ENCODE results near the gene PEX13. TPM values are rescaled to one million over a fixed set of nuclear protein-coding genes. Genes with fewer than 3 reads are reported as not detected.
"Not testable (repeated sequence)": the region's sequence is repeated elsewhere in the genome, so short reads cannot be mapped to it uniquely, and the experiment has no call there.

PEX13 gene
- total RNA-seq, 4 donors from 2014 or later = 21.6 to 72.2 (median 48.6) TPM

GRCh38 chr2:60984720-60985119 lies 32.8 kb upstream of the PEX13 start:
- Histone ChIP-seq H3K27ac (no peak overlapping the region), H3K4me1 (no peaks in the 10 kb centered on the region), H3K4me3 (no peak overlapping the region), H3K9me3 (no peaks in the 10 kb centered on the region), H3K27me3 (no peaks in the 10 kb centered on the region), H3K36me3 (no peaks in the 10 kb centered on the region)
- intact Hi-C loops (cut with DNase I; ENCODE audit: low total_unique reads) = no loop called here
- TF ChIP-seq POLR2A (IDR thresholded peaks at IDR 0.05) = no peak
- TF ChIP-seq CTCF (IDR thresholded peaks at IDR 0.05) = no peak
- DNase-seq = no peak

- TF ChIP-seq POLR2A (IDR thresholded peaks at IDR 0.05) (no peak), CTCF (IDR thresholded peaks at IDR 0.05) (no peak)
- intact Hi-C loops (cut with DNase I; ENCODE audit: low total_unique reads) = no loop called here
Observed at GRCh38 chr2:60987041-60987440, 30.5 kb upstream of the PEX13 start.

DNA sequence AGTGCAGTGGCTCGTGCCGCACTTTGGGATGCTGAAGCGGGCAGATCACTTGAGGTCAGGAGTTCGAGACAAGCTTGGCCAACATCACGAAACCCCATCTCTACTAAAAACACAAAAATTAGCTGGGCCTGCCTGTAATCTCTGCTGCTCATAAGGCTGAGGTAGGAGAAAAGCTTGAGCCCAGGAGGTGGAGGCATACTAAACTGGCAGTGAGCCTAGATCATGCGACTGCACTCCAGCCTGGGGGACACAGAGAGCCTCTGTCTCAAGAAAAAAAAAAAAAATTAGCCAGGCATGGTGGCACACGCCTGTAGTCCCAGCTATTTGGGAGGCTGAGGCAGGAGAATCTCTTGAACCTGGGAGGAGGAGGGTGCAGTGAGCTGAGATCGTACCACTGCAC lies 29.9 kb upstream of the PEX13 start:
- H3K9me3 ChIP-seq; DNase-seq; intact Hi-C loops (cut with DNase I; ENCODE audit: low total_unique reads); H3K27me3 ChIP-seq; H3K4me3 ChIP-seq; H3K36me3 ChIP-seq; H3K27ac ChIP-seq; H3K4me1 ChIP-seq: not testable (repeated sequence)

More at GRCh38 chr2:60987041-60987440, 30.5 kb upstream of the PEX13 start:
- DNase-seq = no peak
- Histone ChIP-seq H3K36me3 (no peaks in the 10 kb centered on the region), H3K9me3 (no peaks in the 10 kb centered on the region), H3K27ac (no peak overlapping the region), H3K4me3 (no peak overlapping the region), H3K27me3 (no peaks in the 10 kb centered on the region), H3K4me1 (no peaks in the 10 kb centered on the region)

DNA sequence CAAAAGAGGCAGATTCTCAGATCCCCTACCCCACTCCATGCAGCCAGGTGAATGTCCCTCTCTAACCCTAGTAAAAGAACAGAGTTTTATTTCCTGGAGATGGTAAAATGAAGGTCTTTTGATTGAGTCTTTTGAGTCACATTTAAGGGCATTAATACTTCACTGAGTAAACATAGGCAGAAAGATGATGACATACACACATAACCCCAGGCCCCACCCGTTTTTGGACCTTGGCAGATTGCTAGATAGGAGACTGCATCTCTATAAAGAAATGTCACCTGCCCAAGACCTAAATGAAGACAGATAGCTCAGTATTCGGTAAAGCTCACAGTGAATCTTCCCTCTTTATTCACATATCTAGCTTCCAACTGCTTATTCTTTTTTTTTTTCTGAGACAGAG lies 28.3 kb upstream of the PEX13 start:
- no peak for DNase-seq
- intact Hi-C loops (cut with DNase I; ENCODE audit: low total_unique reads) = no loop called here
- H3K9me3 ChIP-seq = no peaks in the 10 kb centered on the region
- H3K4me1 ChIP-seq = no peaks in the 10 kb centered on the region
- no peak overlapping the region for H3K27ac ChIP-seq
- H3K27me3 ChIP-seq = no peaks in the 10 kb centered on the region
- TF ChIP-seq CTCF (IDR thresholded peaks at IDR 0.05) = no peak
- no peak overlapping the region for H3K4me3 ChIP-seq
- H3K36me3 ChIP-seq = no peaks in the 10 kb centered on the region

GRCh38 chr2:60991644-60992043 lies 25.9 kb upstream of the PEX13 start:
- H3K4me1 ChIP-seq = no peaks in the 10 kb centered on the region

More at GRCh38 chr2:60991644-60992043, 25.9 kb upstream of the PEX13 start:
- Histone ChIP-seq H3K27me3 (no peaks in the 10 kb centered on the region), H3K9me3 (no peaks in the 10 kb centered on the region), H3K27ac (no peak overlapping the region), H3K36me3 (no peaks in the 10 kb centered on the region), H3K4me3 (no peak overlapping the region)
- DNase-seq = no peak
- TF ChIP-seq CTCF (IDR thresholded peaks at IDR 0.05) = no peak
- no peak for TF ChIP-seq POLR2A (IDR thresholded peaks at IDR 0.05)
- intact Hi-C loops (cut with DNase I; ENCODE audit: low total_unique reads) = no loop called here
